GM12878 (cell line): ENCODE data around the gene TMPRSS13.

Experiments
- POLR2A ChIP-seq: IDR thresholded peaks from 2 replicates; pipeline ENCODE4 v1.6.1; 2011; ENCODE audit warnings: low read depth, mild to moderate bottlenecking, low read length
- SUPT20H ChIP-seq: IDR thresholded peaks from 2 replicates; pipeline ENCODE4 v1.6.1; 2011; ENCODE audit warnings: low read depth, mild to moderate bottlenecking, low read length, moderate library complexity, borderline replicate concordance; ENCODE audit not compliant: control insufficient read depth
- ZNF207 ChIP-seq: fragments of 450-650 bp; IDR thresholded peaks from 2 replicates; pipeline ENCODE4 v1.6.1; 2014; ENCODE audit warnings: antibody characterized with exemption, mild to moderate bottlenecking, borderline replicate concordance

GRCh38 chr11:117950993-117951961 is 22.1 kb upstream of the TMPRSS13 start:
- TF ChIP-seq POLR2A (no peak), ZNF207 (no peak), SUPT20H (no peak)
